Activated gamma-delta T cell (primary cell): ENCODE data around the gene TMEM185B.
"Not testable (repeated sequence)": the region's sequence is repeated elsewhere in the genome, so short reads cannot be mapped to it uniquely, and the experiment has no call there.

Experiments used
- DNase-seq: peaks from one replicate; lab custom pipeline; 2025; lab: John Stamatoyannopoulos, UW
- total RNA-seq, 2 donors: gene quantifications; one replicate each; lab custom pipeline; 2026; lab: John Stamatoyannopoulos, UW

Gene TMEM185B
- 48.6 to 49.0 reads per million in 2 donors for total RNA-seq

GRCh38 chr2:120223034-120223912, at the start of gene TMEM185B:
Gene TMEM185B, minus strand, starts transcription at chr2:120223400. Its CDS starts 424 bp downstream, at chr2:120222976.
- peak; percentile 84 for DNase-seq

- DNase-seq: no peak
Measured at GRCh38 chr2:120271711-120272379, 48.6 kb upstream of the TMEM185B start.

- DNase-seq: no peak
Measured at GRCh38 chr2:120269816-120270215, 46.6 kb upstream of the TMEM185B start.

- DNase-seq: no peak
Measured at GRCh38 chr2:120269076-120269744, 46.0 kb upstream of the TMEM185B start.

- no peak for DNase-seq
Measured at GRCh38 chr2:120267348-120267747, 44.1 kb upstream of the TMEM185B start.

GRCh38 chr2:120265006-120265405, 41.8 kb upstream of the TMEM185B start:
- no peak for DNase-seq

GRCh38 chr2:120262761-120263428, 39.7 kb upstream of the TMEM185B start:
- no peak for DNase-seq

- no peak for DNase-seq
Measured at GRCh38 chr2:120262150-120262549, 39.0 kb upstream of the TMEM185B start.

- no peak for DNase-seq
Measured at GRCh38 chr2:120261387-120262006, 38.3 kb upstream of the TMEM185B start.

- DNase-seq: no peak
Measured at GRCh38 chr2:120260736-120261135, 37.5 kb upstream of the TMEM185B start.

GRCh38 chr2:120259939-120260338, 36.7 kb upstream of the TMEM185B start:
- DNase-seq: not testable (repeated sequence)

GRCh38 chr2:120258196-120258595, 35.0 kb upstream of the TMEM185B start:
- DNase-seq: no peak

- DNase-seq: no peak
Measured at GRCh38 chr2:120257522-120257921, 34.3 kb upstream of the TMEM185B start.

GRCh38 chr2:120256651-120257000, 33.4 kb upstream of the TMEM185B start:
- DNase-seq: no peak

GRCh38 chr2:120255986-120256650, 32.9 kb upstream of the TMEM185B start:
- DNase-seq: no peak

- DNase-seq: no peak
Measured at GRCh38 chr2:120255071-120255470, 31.9 kb upstream of the TMEM185B start.

GRCh38 chr2:120254178-120254577, 31.0 kb upstream of the TMEM185B start:
- DNase-seq: no peak

GRCh38 chr2:120253021-120253882, 30.1 kb upstream of the TMEM185B start:
- DNase-seq: no peak

GRCh38 chr2:120252225-120253020, 29.2 kb upstream of the TMEM185B start, which contains the start of gene RALB:
Gene RALB, plus strand, starts transcription at chr2:120252852. Its CDS starts 25,813 bp downstream, at chr2:120278665.
- DNase-seq: peak; percentile 96
